ENCODE measurements around the gene WDR38. TPM values are rescaled to one million over a fixed set of nuclear protein-coding genes. Genes with fewer than 3 reads are reported as not detected.

WDR38 gene
- polyA plus RNA-seq, 1 donor = 0.22 TPM

GRCh38 chr9:124881138-124881743 lies 28.0 kb downstream of the WDR38 start:
- DNase-seq = no peak

GRCh38 chr9:124882231-124882630 lies 29.0 kb downstream of the WDR38 start:
- DNase-seq = no peak

GRCh38 chr9:124884376-124884775 lies 31.1 kb downstream of the WDR38 start:
- no peak for DNase-seq

GRCh38 chr9:124885551-124885950 lies 32.3 kb downstream of the WDR38 start:
- DNase-seq = no peak

GRCh38 chr9:124886461-124886860 lies 33.2 kb downstream of the WDR38 start:
- no peak for DNase-seq

GRCh38 chr9:124886866-124887492 lies 33.7 kb downstream of the WDR38 start:
- DNase-seq = no peak

- no peak for DNase-seq
Observed at GRCh38 chr9:124887832-124888231, 34.6 kb downstream of the WDR38 start.

- DNase-seq = no peak
Observed at GRCh38 chr9:124889006-124889405, 35.7 kb downstream of the WDR38 start.

- DNase-seq = no peak
Observed at GRCh38 chr9:124890179-124890578, 36.9 kb downstream of the WDR38 start.

GRCh38 chr9:124894035-124894740 lies 40.9 kb downstream of the WDR38 start:
- DNase-seq = no peak

GRCh38 chr9:124894741-124895170 lies 41.5 kb downstream of the WDR38 start:
- DNase-seq = no peak

GRCh38 chr9:124897570-124898460 lies 44.6 kb downstream of the WDR38 start:
- no peak for DNase-seq

GRCh38 chr9:124899845-124900244 lies 46.6 kb downstream of the WDR38 start:
- no peak for DNase-seq

GRCh38 chr9:124906966-124907365 lies 53.7 kb downstream of the WDR38 start:
- no peak for DNase-seq

Other genes with a start within 250 kb of the WDR38 start
- 1.7 TPM for gene NR6A1, start 82.1 kb upstream of the WDR38 start, polyA plus RNA-seq (ENCODE audit: insufficient read length)
- 18.7 TPM for gene OLFML2A, start 76.3 kb upstream of the WDR38 start, polyA plus RNA-seq (ENCODE audit: insufficient read length)
- 656 TPM for gene RPL35, start 8.5 kb downstream of the WDR38 start, polyA plus RNA-seq (ENCODE audit: insufficient read length)
- 38.5 TPM for gene ARPC5L, start 8.7 kb downstream of the WDR38 start, polyA plus RNA-seq (ENCODE audit: insufficient read length)
- gene GOLGA1, start 87.6 kb downstream of the WDR38 start, polyA plus RNA-seq (ENCODE audit: insufficient read length) = 19.0 TPM